H1 (cell line): ENCODE measurements around the gene SH3RF3. TPM values are rescaled to one million over a fixed set of nuclear protein-coding genes. Genes with fewer than 3 reads are reported as not detected.

Experiments used
- CHD7 ChIP-seq: fragments of 300-600 bp; sonication (generic); IDR thresholded peaks from 2 replicates; pipeline ENCODE4 v1.7.1; 2012; ENCODE audit warnings: low read length, moderate library complexity, mild to moderate bottlenecking, inconsistent platforms; ENCODE audit not compliant: insufficient replicate concordance
- FOSL1 ChIP-seq: IDR thresholded peaks from 2 replicates; pipeline ENCODE4 v1.6.1; 2011; ENCODE audit warnings: mild to moderate bottlenecking, low read depth, low read length, moderate library complexity; ENCODE audit not compliant: insufficient read depth
- PHF8 ChIP-seq: fragments of 200-600 bp; sonication (generic); conservative IDR thresholded peaks from 2 replicates; pipeline ENCODE4 v1.7.1; 2012; ENCODE audit warnings: low read depth, mild to moderate bottlenecking, inconsistent platforms, low read length, moderate library complexity
- RBBP5 ChIP-seq: IDR thresholded peaks from 2 replicates; pipeline ENCODE4 v1.7.1; 2012; ENCODE audit warnings: low read depth, mild to moderate bottlenecking, inconsistent platforms, low read length, moderate library complexity, borderline replicate concordance
- SUZ12 ChIP-seq: fragments of 200-600 bp; sonication (generic); IDR thresholded peaks from 2 replicates; pipeline ENCODE4 v1.6.1; 2012; ENCODE audit warnings: mild to moderate bottlenecking, inconsistent platforms, low read length, moderate library complexity, mixed read lengths
- polyA plus RNA-seq, 7 experiments: library from polyadenylated mRNA; depleted of rRNA in 3 of 7; stranded (reverse) in 5 of 7; unstranded in 2 of 7; fragments of >200 nt in 5 of 7; fragments of 200-250 nt in 2 of 7; gene quantifications; 1 replicate in 5 of 7; 2 replicates in 1 of 7; 4 replicates in 1 of 7; pipeline versions ENCODE4 v1.2.1 to v1.2.3, GENCODE V29; 2011 to 2013; ENCODE audit warnings: missing spikeins in 2 of 7, mixed read lengths in 2 of 7
- total RNA-seq: library from RNA; stranded (reverse); fragmentation: NEBNext Ultra II Directional; extraction: Animal tissue kit (Norgen Biotek cat#: 25700); gene quantifications from 2 replicates; pipeline ENCODE4 v1.2.1, GENCODE V29; 2021

SH3RF3 gene
- total and polyA plus RNA-seq, 2 of the 8 experiments (the other 6 are each of a cell fraction or from before 2014, with no cell fraction given) = 0.11 to 0.65 TPM

- TF ChIP-seq CHD7 = no peak
- no peak for TF ChIP-seq PHF8
- no peak for TF ChIP-seq SUZ12
- TF ChIP-seq FOSL1 = no peak
- no peak for TF ChIP-seq RBBP5
Measured at GRCh38 chr2:109313343-109313742, 184.3 kb downstream of the SH3RF3 start (continued).
